ENCODE results near the gene MMADHC. TPM values are rescaled to one million over a fixed set of nuclear protein-coding genes. Genes with fewer than 3 reads are reported as not detected.

MMADHC gene
- total RNA-seq, 2 experiments from 2014 or later: 130 to 132 TPM

GRCh38 chr2:149586063-149586462 is 1.5 kb downstream of the MMADHC start:
- Mint-ChIP-seq H3K27ac (peak overlapping the region; percentile 68), H3K36me3 (ENCODE audit: low read depth) (peaks cover 42% of the 10 kb centered on the region), H3K9me3 (no peaks in the 10 kb centered on the region), H3K4me3 (peak overlapping the region; percentile 95), H3K4me1 (ENCODE audit: low read depth) (peaks cover 45% of the 10 kb centered on the region), H3K27me3 (peaks cover 8% of the 10 kb centered on the region)
- ChIA-PET POLR2A (interaction anchor here (1.3 to 1.7 kb wide), 2 partner anchors 10 to 13 kb away, joined by 5 to 6 read pairs; no protein-coding TSS in a partner anchor), CTCF (interaction anchor here (1.0 to 3.5 kb wide), 5 partner anchors 11 to 1654 kb away, joined by 3 to 22 read pairs (median 6); no protein-coding TSS in a partner anchor)
- DNase-seq (no peak), ATAC-seq (no peak)
- intact Hi-C loops (cut with micrococcal nuclease): no loop called here
- no peak for TF ChIP-seq CTCF (IDR thresholded peaks at IDR 0.05)

GRCh38 chr2:149585166-149585885 is 2.2 kb downstream of the MMADHC start:
- Mint-ChIP-seq H3K4me3 (peak overlapping the region; percentile 95), H3K27ac (no peak overlapping the region), H3K27me3 (peaks cover 8% of the 10 kb centered on the region), H3K9me3 (no peaks in the 10 kb centered on the region), H3K36me3 (ENCODE audit: low read depth) (peaks cover 47% of the 10 kb centered on the region), H3K4me1 (ENCODE audit: low read depth) (peaks cover 49% of the 10 kb centered on the region)
- ATAC-seq: no peak
- DNase-seq: no peak
- CTCF ChIA-PET: interaction anchor here (1.0 to 3.5 kb wide), 3 partner anchors 11 to 1655 kb away, joined by 3 to 22 read pairs (median 17); no protein-coding TSS in a partner anchor
- intact Hi-C loops (cut with micrococcal nuclease): no loop called here
- TF ChIP-seq CTCF (IDR thresholded peaks at IDR 0.05): no peak
- POLR2A ChIA-PET: interaction anchor here (1.7 kb wide), 1 partner anchor 11 kb away, joined by 6 read pairs; no protein-coding TSS in a partner anchor

GRCh38 chr2:149579972-149580882 is 7.3 kb downstream of the MMADHC start:
- no peak for TF ChIP-seq CTCF (IDR thresholded peaks at IDR 0.05)
- ChIA-PET POLR2A (no interaction called here), CTCF (interaction anchor here (1.3 kb wide), 1 partner anchor 8 kb away, joined by 4 read pairs; no protein-coding TSS in a partner anchor)
- no peaks in the 10 kb centered on the region for H3K27me3 Mint-ChIP-seq
- DNase-seq (no peak), ATAC-seq (no peak)
- peaks cover 51% of the 10 kb centered on the region for H3K4me1 Mint-ChIP-seq (ENCODE audit: low read depth)
- no peaks in the 10 kb centered on the region for H3K9me3 Mint-ChIP-seq
- H3K4me3 Mint-ChIP-seq: no peak overlapping the region
- intact Hi-C loops (cut with micrococcal nuclease): no loop called here
- H3K36me3 Mint-ChIP-seq (ENCODE audit: low read depth): peaks cover 60% of the 10 kb centered on the region
- peak overlapping the region; percentile 48 for H3K27ac Mint-ChIP-seq

GRCh38 chr2:149577269-149577668 is 10.3 kb downstream of the MMADHC start:
- ChIA-PET CTCF (interaction anchor here (1.2 kb wide), 1 partner anchor 16 kb away, joined by 5 read pairs; no protein-coding TSS in a partner anchor), POLR2A (interaction anchor here (0.6 kb wide), 1 partner anchor 10 kb away, joined by 4 read pairs; no protein-coding TSS in a partner anchor)

More at GRCh38 chr2:149577269-149577668, 10.3 kb downstream of the MMADHC start:
- Mint-ChIP-seq H3K27me3 (no peaks in the 10 kb centered on the region), H3K9me3 (no peaks in the 10 kb centered on the region), H3K4me3 (no peak overlapping the region), H3K36me3 (ENCODE audit: low read depth) (peaks cover 45% of the 10 kb centered on the region), H3K4me1 (ENCODE audit: low read depth) (peaks cover 30% of the 10 kb centered on the region), H3K27ac (peak overlapping the region; percentile 40)
- intact Hi-C loops (cut with micrococcal nuclease): no loop called here
- no peak for ATAC-seq
- TF ChIP-seq CTCF (IDR thresholded peaks at IDR 0.05): no peak
- no peak for DNase-seq
